ENCODE measurements around the gene FGF12.

The FGF12 gene

GRCh38 chr3:192696943-192697587 lies 30.3 kb downstream of the FGF12 start:
- DNase-seq (ENCODE audit: low read depth, low spot score) = no peak
- no peak overlapping the region for H3K4me3 ChIP-seq (ENCODE audit: low read depth, low read length)
- POLR2A ChIA-PET = no interaction called here
- no peak for TF ChIP-seq CTCF (IDR thresholded peaks at IDR 0.05; ENCODE audit: insufficient read depth, low read length, missing control alignments)
- CTCF ChIA-PET = no interaction called here

- no peak overlapping the region for H3K4me3 ChIP-seq (ENCODE audit: low read depth, low read length)
- POLR2A ChIA-PET = no interaction called here
- DNase-seq (ENCODE audit: low read depth, low spot score) = no peak
- TF ChIP-seq CTCF (IDR thresholded peaks at IDR 0.05; ENCODE audit: insufficient read depth, low read length, missing control alignments) = no peak
- CTCF ChIA-PET = no interaction called here
These were observed 39.7 kb downstream of the FGF12 start for GRCh38 chr3:192687488-192688152.

GRCh38 chr3:192685801-192686200 lies 41.5 kb downstream of the FGF12 start:
- no peak for TF ChIP-seq CTCF (IDR thresholded peaks at IDR 0.05; ENCODE audit: insufficient read depth, low read length, missing control alignments)
- no peak for DNase-seq (ENCODE audit: low read depth, low spot score)
- ChIA-PET CTCF (no interaction called here), POLR2A (no interaction called here)
- H3K4me3 ChIP-seq (ENCODE audit: low read depth, low read length) = no peak overlapping the region

GRCh38 chr3:192684151-192684550 lies 43.2 kb downstream of the FGF12 start:
- no peak for TF ChIP-seq CTCF (IDR thresholded peaks at IDR 0.05; ENCODE audit: insufficient read depth, low read length, missing control alignments)
- no peak for DNase-seq (ENCODE audit: low read depth, low spot score)
- no peak overlapping the region for H3K4me3 ChIP-seq (ENCODE audit: low read depth, low read length)
- ChIA-PET POLR2A (no interaction called here), CTCF (no interaction called here)

GRCh38 chr3:192675958-192676649 lies 51.2 kb downstream of the FGF12 start:
- DNase-seq (ENCODE audit: low read depth, low spot score) = no peak
- CTCF ChIA-PET = no interaction called here

More at GRCh38 chr3:192675958-192676649, 51.2 kb downstream of the FGF12 start:
- POLR2A ChIA-PET = no interaction called here
- H3K4me3 ChIP-seq (ENCODE audit: low read depth, low read length) = no peak overlapping the region
- no peak for TF ChIP-seq CTCF (IDR thresholded peaks at IDR 0.05; ENCODE audit: insufficient read depth, low read length, missing control alignments)
